ENCODE data around the gene TPCN2. TPM values are rescaled to one million over a fixed set of nuclear protein-coding genes. Genes with fewer than 3 reads are reported as not detected.

Gene TPCN2
- total RNA-seq, 4 donors from 2014 or later: 18.7 to 34.5 (median 24.7) TPM

DNA sequence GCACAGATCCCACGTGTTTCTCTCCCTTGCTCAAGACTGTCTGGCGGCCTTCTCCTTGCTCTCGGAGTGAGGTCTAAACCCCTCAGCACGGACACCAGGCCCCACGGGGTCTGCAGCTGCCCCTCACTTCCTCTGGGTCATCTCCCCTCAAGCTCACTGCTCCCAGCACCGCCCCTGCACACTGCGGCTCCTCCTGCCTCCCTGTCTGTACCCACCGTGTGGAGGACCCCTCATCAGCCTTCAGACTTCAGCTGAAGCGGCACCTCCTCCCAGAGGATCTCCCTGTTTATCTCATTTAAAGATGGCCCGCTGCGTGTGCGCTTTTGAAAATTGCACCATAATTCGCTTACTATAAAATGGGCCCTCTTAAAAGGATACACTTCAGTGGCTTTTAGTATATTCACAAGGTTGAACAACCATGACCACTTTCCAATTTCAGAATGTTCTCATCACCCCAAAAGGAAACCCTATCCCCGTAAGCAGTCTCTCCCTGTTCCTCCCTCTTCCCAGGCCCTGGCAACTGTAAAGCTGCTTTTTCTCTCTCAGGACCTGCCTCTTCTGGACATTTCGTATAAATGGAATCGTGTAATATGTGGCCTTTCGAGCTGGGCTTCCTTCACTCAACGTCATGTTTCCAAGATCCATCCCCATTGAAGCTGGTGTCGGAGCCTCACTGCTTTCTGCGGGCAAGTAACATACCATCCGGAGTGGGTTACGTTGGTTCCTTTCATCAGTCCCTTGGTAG, 14.4 kb upstream of the TPCN2 start:
- H3K36me3 ChIP-seq: no peaks in the 10 kb centered on the region
- H3K4me1 ChIP-seq: peaks cover 6 to 22% (median 16%) of the 10 kb centered on the region in 4 donors
- 82% methylated on average over 22 of the region's 22 CpGs for WGBS
- intact Hi-C loops (cut with DNase I): no loop called here
- peak overlapping the region in 1 of 4 donors; percentile 63 for H3K27ac ChIP-seq (replicated peaks in 1 of 4)
- TF ChIP-seq, protein P1, sequence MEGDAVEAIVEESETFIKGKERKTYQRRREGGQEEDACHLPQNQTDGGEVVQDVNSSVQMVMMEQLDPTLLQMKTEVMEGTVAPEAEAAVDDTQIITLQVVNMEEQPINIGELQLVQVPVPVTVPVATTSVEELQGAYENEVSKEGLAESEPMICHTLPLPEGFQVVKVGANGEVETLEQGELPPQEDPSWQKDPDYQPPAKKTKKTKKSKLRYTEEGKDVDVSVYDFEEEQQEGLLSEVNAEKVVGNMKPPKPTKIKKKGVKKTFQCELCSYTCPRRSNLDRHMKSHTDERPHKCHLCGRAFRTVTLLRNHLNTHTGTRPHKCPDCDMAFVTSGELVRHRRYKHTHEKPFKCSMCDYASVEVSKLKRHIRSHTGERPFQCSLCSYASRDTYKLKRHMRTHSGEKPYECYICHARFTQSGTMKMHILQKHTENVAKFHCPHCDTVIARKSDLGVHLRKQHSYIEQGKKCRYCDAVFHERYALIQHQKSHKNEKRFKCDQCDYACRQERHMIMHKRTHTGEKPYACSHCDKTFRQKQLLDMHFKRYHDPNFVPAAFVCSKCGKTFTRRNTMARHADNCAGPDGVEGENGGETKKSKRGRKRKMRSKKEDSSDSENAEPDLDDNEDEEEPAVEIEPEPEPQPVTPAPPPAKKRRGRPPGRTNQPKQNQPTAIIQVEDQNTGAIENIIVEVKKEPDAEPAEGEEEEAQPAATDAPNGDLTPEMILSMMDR (IDR thresholded peaks at IDR 0.05): no peak
- no peak for TF ChIP-seq EP300 (IDR thresholded peaks at IDR 0.05)
- H3K9me3 ChIP-seq: no peaks in the 10 kb centered on the region
- H3K4me3 ChIP-seq: no peak overlapping the region
- no peaks in the 10 kb centered on the region for H3K27me3 ChIP-seq
- DNase-seq (ENCODE audit: extremely low spot score): no peak

- Histone ChIP-seq H3K27me3 (no peaks in the 10 kb centered on the region), H3K27ac (replicated peaks in 1 of 4) (peak overlapping the region; percentile 60 to 74 (median 66)), H3K36me3 (no peaks in the 10 kb centered on the region), H3K9me3 (no peaks in the 10 kb centered on the region), H3K4me1 (peaks cover 6 to 22% (median 16%) of the 10 kb centered on the region in 4 donors), H3K4me3 (no peak overlapping the region)
- no peak for DNase-seq (ENCODE audit: extremely low spot score)
- 43% methylated on average over 10 of the region's 21 CpGs for WGBS
- intact Hi-C loops (cut with DNase I): no loop called here
- TF ChIP-seq POLR2AphosphoS5 (IDR thresholded peaks at IDR 0.05) (no peak), POLR2A (IDR thresholded peaks at IDR 0.05; ENCODE audit: low read depth) (no peak), EP300 (IDR thresholded peaks at IDR 0.05) (no peak)
- TF ChIP-seq, protein P1 (IDR thresholded peaks at IDR 0.05): no peak
Observed at GRCh38 chr11:69035150-69035945, 13.4 kb upstream of the TPCN2 start.

GRCh38 chr11:69035946-69036340, 12.8 kb upstream of the TPCN2 start:
- H3K4me3 ChIP-seq: no peak overlapping the region
- peak overlapping the region; percentile 60 to 74 (median 66) for H3K27ac ChIP-seq (replicated peaks in 1 of 4)
- H3K36me3 ChIP-seq: no peaks in the 10 kb centered on the region
- TF ChIP-seq POLR2A (IDR thresholded peaks at IDR 0.05; ENCODE audit: low read depth) (no peak), POLR2AphosphoS5 (IDR thresholded peaks at IDR 0.05) (peak; percentile 2 to 13)
- intact Hi-C loops (cut with DNase I): no loop called here
- H3K9me3 ChIP-seq: no peaks in the 10 kb centered on the region
- no peaks in the 10 kb centered on the region for H3K27me3 ChIP-seq
- no peak for DNase-seq (ENCODE audit: extremely low spot score)
- WGBS: 70% methylated on average over 11 of the region's 11 CpGs
- H3K4me1 ChIP-seq: peaks cover 6 to 22% (median 16%) of the 10 kb centered on the region in 4 donors

DNA sequence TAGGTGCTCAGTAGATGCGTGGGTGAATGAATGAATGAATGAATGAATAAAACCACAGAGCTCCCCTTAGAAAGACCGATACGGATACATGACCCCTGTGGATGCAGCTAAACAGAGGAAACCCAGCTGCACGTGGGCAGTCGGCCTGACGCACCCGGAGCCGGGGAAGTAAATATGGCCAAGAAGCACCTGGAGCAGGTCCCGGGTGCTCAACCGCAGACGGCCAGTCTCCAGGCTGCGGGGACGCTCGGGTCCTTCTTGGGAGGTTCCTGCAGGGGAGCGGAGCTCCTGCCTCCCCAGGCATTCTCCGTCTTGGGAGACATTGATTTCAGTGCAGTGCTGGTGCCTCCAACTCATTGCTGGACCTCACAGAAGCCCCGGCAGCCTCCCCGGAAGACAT, 11.7 kb upstream of the TPCN2 start:
- H3K27ac ChIP-seq (replicated peaks in 1 of 4): no peak overlapping the region
- WGBS: 92% methylated on average over 18 of the region's 18 CpGs
- DNase-seq (ENCODE audit: extremely low spot score): no peak
- no peaks in the 10 kb centered on the region for H3K27me3 ChIP-seq
- TF ChIP-seq POLR2A (IDR thresholded peaks at IDR 0.05; ENCODE audit: low read depth) (no peak), POLR2AphosphoS5 (IDR thresholded peaks at IDR 0.05) (no peak)
- TF ChIP-seq, protein P1 (IDR thresholded peaks at IDR 0.05): no peak
- no peak overlapping the region for H3K4me3 ChIP-seq
- H3K9me3 ChIP-seq: no peaks in the 10 kb centered on the region
- H3K4me1 ChIP-seq: peaks cover 11 to 28% (median 21%) of the 10 kb centered on the region in 4 donors
- intact Hi-C loops (cut with DNase I): no loop called here
- no peaks in the 10 kb centered on the region for H3K36me3 ChIP-seq

DNA sequence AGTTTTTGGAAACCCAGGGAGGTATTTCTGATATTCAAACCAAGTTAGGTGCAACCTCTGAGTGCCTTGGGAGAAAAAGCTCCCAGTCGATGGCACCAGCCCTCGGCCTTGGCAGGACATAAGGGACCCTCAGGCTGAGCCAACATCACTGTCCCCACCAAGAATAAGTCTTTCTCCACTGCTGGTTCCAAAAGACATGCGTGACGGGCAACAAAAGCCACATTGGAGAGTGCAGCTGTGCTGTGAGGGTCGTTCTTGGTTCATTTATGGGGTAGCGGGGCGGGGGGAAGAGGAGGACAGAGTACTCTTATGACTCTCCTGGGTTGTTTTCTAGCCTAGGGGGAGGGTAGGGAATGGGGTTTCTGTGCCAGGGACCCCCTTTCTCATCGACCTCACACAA, 11.2 kb upstream of the TPCN2 start:
- no peak for TF ChIP-seq EP300 (IDR thresholded peaks at IDR 0.05)
- TF ChIP-seq POLR2AphosphoS5 (IDR thresholded peaks at IDR 0.05): no peak
- TF ChIP-seq, protein P1 (IDR thresholded peaks at IDR 0.05): no peak
- TF ChIP-seq POLR2A (IDR thresholded peaks at IDR 0.05; ENCODE audit: low read depth): no peak
- WGBS: 87% methylated on average over 8 of the region's 8 CpGs
- no peaks in the 10 kb centered on the region for H3K9me3 ChIP-seq
- H3K4me3 ChIP-seq: no peak overlapping the region
- no peak for DNase-seq (ENCODE audit: extremely low spot score)
- peaks cover 11 to 28% (median 22%) of the 10 kb centered on the region in 4 donors for H3K4me1 ChIP-seq
- H3K27me3 ChIP-seq: no peaks in the 10 kb centered on the region
- intact Hi-C loops (cut with DNase I): no loop called here
- H3K27ac ChIP-seq (replicated peaks in 1 of 4): peak overlapping the region in 2 of 4 donors; percentile 36 to 39
- no peaks in the 10 kb centered on the region for H3K36me3 ChIP-seq

Data from esophagus muscularis mucosa (tissue), 4 donors.